H1 (cell line): ENCODE measurements around the gene HES5. TPM values are rescaled to one million over a fixed set of nuclear protein-coding genes. Genes with fewer than 3 reads are reported as not detected.

Experiments
- CTCF ChIA-PET: fragments of 300-600 bp; sonication (Branson Sonifier 250); formaldehyde crosslinking; loops from one replicate; lab custom pipeline; 2021; ENCODE audit not compliant: partially characterized antibody; lab: Charles Lee
- POLR2A ChIA-PET: fragments of 300-600 bp; sonication (Branson Sonifier 250); formaldehyde crosslinking; loops from one replicate; lab custom pipeline; 2021; ENCODE audit warnings: inconsistent platforms; ENCODE audit not compliant: partially characterized antibody; lab: Charles Lee
- DNase-seq, 2 experiments: peaks; one replicate each; pipeline versions ENCODE4 v3.0.0 to v3.0.0-alpha.2; 2010 to 2022; ENCODE audit warnings: low spot score in 2 of 2, low read depth in 1 of 2, mixed read lengths in 1 of 2
- FAIRE-seq: peaks from 2 replicates; lab custom pipeline; 2011; peaks lifted over from hg19 to GRCh38; lab: Jason Lieb, UNC
- H2AFZ ChIP-seq: 2 replicates; pipeline ENCODE4 v1.8.1; 2012; ENCODE audit warnings: low read length, inconsistent platforms
- H2AK5ac ChIP-seq: 2 replicates; pipeline ENCODE4 v1.6.1; 2013; ENCODE audit warnings: low read depth, low read length
- H2BK120ac ChIP-seq: replicated peaks from 2 replicates; pipeline ENCODE3; 2013; ENCODE audit warnings: low read depth, low read length, inconsistent platforms
- H2BK12ac ChIP-seq: 2 replicates; pipeline ENCODE4 v1.6.1; 2013; ENCODE audit warnings: low read depth, low read length
- H2BK15ac ChIP-seq: 2 replicates; pipeline ENCODE4 v1.6.1; 2013; ENCODE audit warnings: low read length
- H2BK20ac ChIP-seq: 2 replicates; pipeline ENCODE4 v1.6.1; 2013; ENCODE audit warnings: low read length
- H2BK5ac ChIP-seq: 2 replicates; pipeline ENCODE4 v1.6.1; 2013; ENCODE audit warnings: low read depth, low read length
- H3K14ac ChIP-seq: 2 replicates; pipeline ENCODE4 v1.6.1; 2013; ENCODE audit warnings: inconsistent platforms; ENCODE audit not compliant: insufficient read length
- H3K18ac ChIP-seq: 2 replicates; pipeline ENCODE4 v1.6.1; 2013; ENCODE audit warnings: low read length; ENCODE audit errors: extremely low read depth
- H3K23ac ChIP-seq: 2 replicates; pipeline ENCODE4 v1.6.1; 2013; ENCODE audit warnings: inconsistent platforms; ENCODE audit not compliant: insufficient read length
- H3K23me2 ChIP-seq: 2 replicates; pipeline ENCODE4 v1.6.1; 2013; ENCODE audit warnings: low read depth, low read length
- H3K27ac ChIP-seq: 2 replicates; pipeline ENCODE4 v1.6.1; 2011; ENCODE audit warnings: low read depth, low read length, inconsistent platforms
- H3K27me3 ChIP-seq, 4 experiments: replicated peaks in 1 of 4; 1 replicate in 1 of 4; 2 replicates in 3 of 4; pipeline versions ENCODE4 v1.6.1 to v1.8.1; 2011 to 2013; ENCODE audit warnings: low read length in 3 of 4, mild to moderate bottlenecking in 3 of 4, inconsistent platforms in 2 of 4, mixed read lengths in 2 of 4, moderate library complexity in 1 of 4; ENCODE audit not compliant: control insufficient read depth in 3 of 4, insufficient read depth in 3 of 4; ENCODE audit errors: extremely low read depth in 1 of 4
- H3K36me3 ChIP-seq, 4 experiments: 2 replicates each; pipeline versions ENCODE4 v1.6.1 to v1.8.1; 2011 to 2013; ENCODE audit warnings: mild to moderate bottlenecking in 4 of 4, low read length in 3 of 4, moderate library complexity in 2 of 4, control low read depth in 1 of 4, inconsistent platforms in 1 of 4; ENCODE audit not compliant: insufficient read depth in 4 of 4, control insufficient read depth in 2 of 4
- H3K4ac ChIP-seq: replicated peaks from 2 replicates; pipeline ENCODE3; 2013; ENCODE audit warnings: low read length, low read depth, mixed read lengths, inconsistent platforms; ENCODE audit not compliant: insufficient read length
- H3K4me1 ChIP-seq, 4 experiments: replicated peaks in 1 of 4; 1 replicate in 1 of 4; 2 replicates in 3 of 4; pipeline versions ENCODE4 v1.6.1 to v1.8.1; 2011 to 2013; ENCODE audit warnings: low read length in 3 of 4, inconsistent platforms in 2 of 4, mixed read lengths in 1 of 4; ENCODE audit not compliant: insufficient read depth in 4 of 4, control insufficient read depth in 3 of 4
- H3K4me2 ChIP-seq, 2 experiments: 2 replicates each; pipeline versions ENCODE4 v1.6.1 to v1.8.1; 2011 to 2013; ENCODE audit warnings: low read depth in 2 of 2, low read length in 2 of 2, control low read depth in 1 of 2, inconsistent platforms in 1 of 2, mild to moderate bottlenecking in 1 of 2; ENCODE audit not compliant: insufficient read depth in 1 of 2
- H3K4me3 ChIP-seq, 4 experiments: fragments of 200-600, 300-600 bp in 1 of 4; sonication (generic), shearing (Covaris generic), sonication (Bioruptor Twin) in 1 of 4; 2 replicates each; pipeline versions ENCODE4 v1.5.1 to v1.8.1; 2011 to 2016; ENCODE audit warnings: low read length in 4 of 4, low read depth in 3 of 4, control low read depth in 2 of 4, inconsistent platforms in 2 of 4, mild to moderate bottlenecking in 2 of 4, mixed read lengths in 1 of 4, moderate library complexity in 1 of 4; ENCODE audit not compliant: insufficient read depth in 2 of 4; ENCODE audit errors: extremely low read depth in 1 of 4
- H3K56ac ChIP-seq: replicated peaks from 2 replicates; pipeline ENCODE3; 2013; ENCODE audit warnings: low read depth, mild to moderate bottlenecking, mixed read lengths, low read length, inconsistent platforms; ENCODE audit not compliant: insufficient read length
- H3K79me1 ChIP-seq: 2 replicates; pipeline ENCODE4 v1.6.1; 2013; ENCODE audit warnings: low read depth, low read length, control low read depth
- H3K79me2 ChIP-seq, 2 experiments: 2 replicates each; pipeline versions ENCODE4 v1.6.1 to v1.8.1; 2012 to 2013; ENCODE audit warnings: low read length in 2 of 2, mild to moderate bottlenecking in 2 of 2, inconsistent platforms in 1 of 2; ENCODE audit not compliant: insufficient read depth in 2 of 2, control insufficient read depth in 1 of 2
- H3K9ac ChIP-seq, 4 experiments: replicated peaks in 1 of 4; 1 replicate in 1 of 4; 2 replicates in 3 of 4; pipeline versions ENCODE4 v1.6.1 to v1.8.1; 2011 to 2013; ENCODE audit warnings: low read depth in 3 of 4, low read length in 3 of 4, control low read depth in 2 of 4, mild to moderate bottlenecking in 2 of 4, moderate library complexity in 2 of 4, inconsistent platforms in 1 of 4; ENCODE audit errors: extremely low read depth in 1 of 4
- H3K9me3 ChIP-seq, 2 experiments: 2 replicates each; pipeline versions ENCODE4 v1.6.1 to v1.8.1; 2012 to 2013; ENCODE audit warnings: mild to moderate bottlenecking in 2 of 2, moderate library complexity in 2 of 2, control low read depth in 1 of 2, inconsistent platforms in 1 of 2, low read depth in 1 of 2, low read length in 1 of 2, mixed read lengths in 1 of 2; ENCODE audit not compliant: insufficient read depth in 2 of 2
- H4K20me1 ChIP-seq, 2 experiments: replicated peaks in 1 of 2; 2 replicates each; pipeline versions ENCODE3 to v1.8.1; 2011 to 2013; ENCODE audit warnings: inconsistent platforms in 2 of 2, low read length in 2 of 2, mild to moderate bottlenecking in 1 of 2; ENCODE audit not compliant: insufficient read depth in 2 of 2, control insufficient read depth in 1 of 2
- H4K5ac ChIP-seq: 2 replicates; pipeline ENCODE4 v1.6.1; 2013; ENCODE audit warnings: low read length, low read depth, mixed read lengths, inconsistent platforms; ENCODE audit not compliant: insufficient read length
- H4K8ac ChIP-seq: 2 replicates; pipeline ENCODE4 v1.8.0; 2013; ENCODE audit warnings: mild to moderate bottlenecking, moderate library complexity, low read length, inconsistent platforms; ENCODE audit not compliant: insufficient read depth; ENCODE audit errors: extremely low read depth
- H4K91ac ChIP-seq: replicated peaks from 2 replicates; pipeline ENCODE3; 2013; ENCODE audit warnings: low read length, mixed read lengths, inconsistent platforms; ENCODE audit not compliant: insufficient read length
- SIX5 ChIP-seq: IDR thresholded peaks from 2 replicates; pipeline ENCODE4 v1.6.1; 2011; ENCODE audit warnings: mild to moderate bottlenecking, low read depth, low read length
- WGBS, 2 experiments: shearing (Covaris generic) in 1 of 2; methylation state at CpG; one replicate each; pipeline versions ENCODE4 v1.1.6 to v1.1.7; 2013 to 2015; ENCODE audit warnings: low lambda C conversion rate in 2 of 2, mixed read lengths in 2 of 2, inconsistent platforms in 1 of 2, low coverage in 1 of 2, missing lambda C conversion rate in 1 of 2; ENCODE audit not compliant: insufficient replicate concordance in 2 of 2, insufficient coverage in 1 of 2, insufficient read length in 1 of 2; ENCODE audit errors: extremely low coverage in 1 of 2, missing lambda C conversion rate in 1 of 2; 5-methylcytosine and 5-hydroxymethylcytosine counted together
- polyA plus RNA-seq, 7 experiments: library from polyadenylated mRNA; depleted of rRNA in 3 of 7; stranded (reverse) in 5 of 7; unstranded in 2 of 7; fragments of >200 nt in 5 of 7; fragments of 200-250 nt in 2 of 7; gene quantifications; 1 replicate in 5 of 7; 2 replicates in 1 of 7; 4 replicates in 1 of 7; pipeline versions ENCODE4 v1.2.1 to v1.2.3, GENCODE V29; 2011 to 2013; ENCODE audit warnings: missing spikeins in 2 of 7, mixed read lengths in 2 of 7
- total RNA-seq: library from RNA; stranded (reverse); fragmentation: NEBNext Ultra II Directional; extraction: Animal tissue kit (Norgen Biotek cat#: 25700); gene quantifications from 2 replicates; pipeline ENCODE4 v1.2.1, GENCODE V29; 2021

HES5 gene
- total and polyA plus RNA-seq, 2 of the 8 experiments (the other 6 are each of a cell fraction or from before 2014, with no cell fraction given), result 0.22 TPM; not detected in 1

- H3K23me2 ChIP-seq, result no peaks in the 10 kb centered on the region; the same call in 1 of the 2 replicates
- H4K5ac ChIP-seq, result no peak overlapping the region
- no peak overlapping the region for H2BK12ac ChIP-seq
- H2BK20ac ChIP-seq, result no peak overlapping the region
- no peaks in the 10 kb centered on the region for H3K79me2 ChIP-seq
- no peak overlapping the region for H4K91ac ChIP-seq
- H3K23ac ChIP-seq, result no peak overlapping the region
- H2BK15ac ChIP-seq, result no peak overlapping the region
- DNase-seq, result no peak
- ChIA-PET CTCF (interaction anchor here (1.5 to 2.1 kb wide), 4 partner anchors 10 to 28 kb away, joined by 5 to 8 read pairs (median 6); no protein-coding TSS in a partner anchor), POLR2A (interaction anchor here (0.7 kb wide), 2 partner anchors 10 to 11 kb away, joined by 3 read pairs; no protein-coding TSS in a partner anchor)
- H4K8ac ChIP-seq, result no peak overlapping the region
- no peaks in the 10 kb centered on the region for H3K36me3 ChIP-seq
- H3K9ac ChIP-seq, result no peak overlapping the region
- no peak overlapping the region for H2BK5ac ChIP-seq
- no peaks in the 10 kb centered on the region; a peak in 1 of 7 replicates for H3K27me3 ChIP-seq
- no peaks in the 10 kb centered on the region for H3K79me1 ChIP-seq
- no peak overlapping the region for H3K4me3 ChIP-seq
- H3K4me2 ChIP-seq, result no peak overlapping the region
- no peaks in the 10 kb centered on the region for H3K9me3 ChIP-seq
- 85% methylated on average over 18 of the region's 20 CpGs; no CpG with 5 or more reads in 1 of the 2 experiments for WGBS, 2 experiments
- H2AFZ ChIP-seq, result no peak overlapping the region
- no peak overlapping the region for H2BK120ac ChIP-seq
- H3K4ac ChIP-seq, result no peak overlapping the region
- H3K14ac ChIP-seq, result no peak overlapping the region
- no peak overlapping the region for H3K56ac ChIP-seq
- no peak overlapping the region for H2AK5ac ChIP-seq
- peaks cover 0 to 2% (median 0%) of the 10 kb centered on the region in 4 experiments; a peak in 2 of 7 replicates for H3K4me1 ChIP-seq
- no peak overlapping the region for H3K18ac ChIP-seq
- no peak overlapping the region for H3K27ac ChIP-seq
- TF ChIP-seq SIX5, result no peak
- no peak for FAIRE-seq
- peaks cover 0 to 4% of the 10 kb centered on the region in 2 experiments for H4K20me1 ChIP-seq
These were observed 50.9 kb downstream of the HES5 start for GRCh38 chr1:2479186-2479585.

Other genes with a start within 250 kb of the HES5 start
- 9.1 and 10.5 TPM in 2 replicates for gene MORN1, start 138.7 kb downstream of the HES5 start, total RNA-seq
- 5.0 and 7.6 TPM in 2 replicates for gene MORN1, start 138.7 kb downstream of the HES5 start, polyA plus RNA-seq (2011; rRNA removed)
- 92.0 and 102 TPM in 2 replicates for gene RER1, start 138.4 kb downstream of the HES5 start, total RNA-seq
- gene RER1, start 138.4 kb downstream of the HES5 start, polyA plus RNA-seq (2011; rRNA removed), result 120 and 134 TPM in 2 replicates
- gene PEX10, start 117.7 kb downstream of the HES5 start, total RNA-seq, result 24.3 and 24.7 TPM in 2 replicates
- 26.9 and 37.3 TPM in 2 replicates for gene PEX10, start 117.7 kb downstream of the HES5 start, polyA plus RNA-seq (2011; rRNA removed)
- 0.19 TPM in 2 replicates for gene PLCH2, start 54.0 kb downstream of the HES5 start, total RNA-seq
- gene PLCH2, start 54.0 kb downstream of the HES5 start, polyA plus RNA-seq (2011; rRNA removed), result 0.14 TPM in 2 replicates
- 29.7 and 35.4 TPM in 2 replicates for gene PANK4, start 3.7 kb downstream of the HES5 start, total RNA-seq
- 20.1 and 24.4 TPM in 2 replicates for gene PANK4, start 3.7 kb downstream of the HES5 start, polyA plus RNA-seq (2011; rRNA removed)
- gene TNFRSF14, start 26.1 kb upstream of the HES5 start, total RNA-seq, result 0.50 and 0.65 TPM in 2 replicates
- gene TNFRSF14, start 26.1 kb upstream of the HES5 start, polyA plus RNA-seq (2011; rRNA removed), result 0.13 and 0.36 TPM in 2 replicates
- gene PRXL2B, start 56.5 kb upstream of the HES5 start, total RNA-seq, result 44.4 and 46.0 TPM in 2 replicates
- gene PRXL2B, start 56.5 kb upstream of the HES5 start, polyA plus RNA-seq (2011; rRNA removed), result 35.3 and 54.6 TPM in 2 replicates
- 0.91 TPM in 1 of 2 replicates, not detected in the other for gene MMEL1, start 102.8 kb upstream of the HES5 start, total RNA-seq
- 1.7 and 4.0 TPM in 2 replicates for gene MMEL1, start 102.8 kb upstream of the HES5 start, polyA plus RNA-seq (2011; rRNA removed)